ENCODE results near the gene SMARCAD1. TPM values are rescaled to one million over a fixed set of nuclear protein-coding genes. Genes with fewer than 3 reads are reported as not detected.

SMARCAD1 gene
- total RNA-seq, 1 donor, result 38.7 TPM

DNA sequence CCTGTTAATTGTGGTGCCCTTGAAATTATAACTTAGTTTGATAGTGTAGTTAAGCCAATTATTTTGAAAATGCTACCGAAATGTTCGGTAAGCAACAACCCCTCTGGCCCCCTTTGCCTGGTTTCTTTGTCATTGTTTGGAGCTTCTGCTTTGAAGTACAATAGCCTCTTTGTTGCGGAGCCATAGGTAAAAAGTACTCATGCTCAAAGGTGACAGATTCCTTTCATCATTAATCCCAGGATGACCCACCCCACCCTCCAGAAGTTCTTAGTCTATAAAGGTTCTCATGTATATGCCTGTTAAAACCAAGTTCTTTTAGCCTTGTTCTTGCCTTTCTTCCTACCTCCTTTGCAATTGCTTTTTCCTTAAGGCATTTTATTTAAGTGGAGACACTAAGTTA, 42.4 kb upstream of the SMARCAD1 start:
- no peaks in the 10 kb centered on the region for H4K20me1 ChIP-seq (ENCODE audit: insufficient read depth, low read length)
- no peaks in the 10 kb centered on the region for H3K4me1 ChIP-seq (ENCODE audit: insufficient read depth, low read length)
- no peaks in the 10 kb centered on the region for H3K9me3 ChIP-seq (ENCODE audit: low read depth, low read length)
- no peak overlapping the region for H3K4me3 ChIP-seq (ENCODE audit: insufficient read depth, low read length)
- H2AFZ ChIP-seq (ENCODE audit: low read length), result no peak overlapping the region
- H3K79me2 ChIP-seq (ENCODE audit: insufficient read depth, low read length), result no peaks in the 10 kb centered on the region
- no peak for DNase-seq (ENCODE audit: insufficient read length, low spot score, missing footprints)
- no peaks in the 10 kb centered on the region for H3K27me3 ChIP-seq (ENCODE audit: insufficient read depth, low read length)
- TF ChIP-seq, protein P1, sequence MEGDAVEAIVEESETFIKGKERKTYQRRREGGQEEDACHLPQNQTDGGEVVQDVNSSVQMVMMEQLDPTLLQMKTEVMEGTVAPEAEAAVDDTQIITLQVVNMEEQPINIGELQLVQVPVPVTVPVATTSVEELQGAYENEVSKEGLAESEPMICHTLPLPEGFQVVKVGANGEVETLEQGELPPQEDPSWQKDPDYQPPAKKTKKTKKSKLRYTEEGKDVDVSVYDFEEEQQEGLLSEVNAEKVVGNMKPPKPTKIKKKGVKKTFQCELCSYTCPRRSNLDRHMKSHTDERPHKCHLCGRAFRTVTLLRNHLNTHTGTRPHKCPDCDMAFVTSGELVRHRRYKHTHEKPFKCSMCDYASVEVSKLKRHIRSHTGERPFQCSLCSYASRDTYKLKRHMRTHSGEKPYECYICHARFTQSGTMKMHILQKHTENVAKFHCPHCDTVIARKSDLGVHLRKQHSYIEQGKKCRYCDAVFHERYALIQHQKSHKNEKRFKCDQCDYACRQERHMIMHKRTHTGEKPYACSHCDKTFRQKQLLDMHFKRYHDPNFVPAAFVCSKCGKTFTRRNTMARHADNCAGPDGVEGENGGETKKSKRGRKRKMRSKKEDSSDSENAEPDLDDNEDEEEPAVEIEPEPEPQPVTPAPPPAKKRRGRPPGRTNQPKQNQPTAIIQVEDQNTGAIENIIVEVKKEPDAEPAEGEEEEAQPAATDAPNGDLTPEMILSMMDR (IDR thresholded peaks at IDR 0.05; ENCODE audit: extremely low read depth, low read depth, low read length), result no peak
- H3K4me2 ChIP-seq (ENCODE audit: insufficient read depth, low read length), result no peak overlapping the region
- no peaks in the 10 kb centered on the region for H3K36me3 ChIP-seq (ENCODE audit: insufficient read depth, low read length)
- H3K27ac ChIP-seq (ENCODE audit: low read depth, low read length), result no peak overlapping the region

DNA sequence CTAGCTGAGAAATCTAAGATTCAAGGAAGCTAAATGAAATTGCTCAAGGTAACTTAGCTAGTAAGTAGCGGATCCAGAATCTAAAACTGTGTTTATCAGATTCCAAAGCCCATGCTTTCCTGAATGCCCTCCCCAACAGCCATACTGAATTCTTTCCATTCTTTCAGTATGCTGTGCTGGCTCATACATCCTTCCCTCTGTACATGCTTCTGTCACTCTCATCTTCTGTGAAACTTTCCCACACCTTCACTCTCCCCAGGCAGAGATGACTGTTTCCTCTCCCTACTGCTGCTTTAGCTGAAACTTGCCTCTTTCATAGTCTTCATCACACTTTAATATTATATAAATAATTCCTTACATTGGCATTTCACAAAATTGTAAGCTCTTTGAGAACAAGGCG, 39.3 kb upstream of the SMARCAD1 start:
- Histone ChIP-seq H3K79me2 (ENCODE audit: insufficient read depth, low read length) (no peaks in the 10 kb centered on the region), H3K9me3 (ENCODE audit: low read depth, low read length) (no peaks in the 10 kb centered on the region), H3K4me1 (ENCODE audit: insufficient read depth, low read length) (no peaks in the 10 kb centered on the region), H2AFZ (ENCODE audit: low read length) (no peak overlapping the region), H3K4me2 (ENCODE audit: insufficient read depth, low read length) (no peak overlapping the region), H3K27me3 (ENCODE audit: insufficient read depth, low read length) (no peaks in the 10 kb centered on the region), H3K36me3 (ENCODE audit: insufficient read depth, low read length) (no peaks in the 10 kb centered on the region), H4K20me1 (ENCODE audit: insufficient read depth, low read length) (no peaks in the 10 kb centered on the region), H3K27ac (ENCODE audit: low read depth, low read length) (no peak overlapping the region), H3K4me3 (ENCODE audit: insufficient read depth, low read length) (no peak overlapping the region)
- peak; percentile 69 for DNase-seq (ENCODE audit: insufficient read length, low spot score, missing footprints)
- TF ChIP-seq, protein P1 (IDR thresholded peaks at IDR 0.05; ENCODE audit: extremely low read depth, low read depth, low read length), result no peak

DNA sequence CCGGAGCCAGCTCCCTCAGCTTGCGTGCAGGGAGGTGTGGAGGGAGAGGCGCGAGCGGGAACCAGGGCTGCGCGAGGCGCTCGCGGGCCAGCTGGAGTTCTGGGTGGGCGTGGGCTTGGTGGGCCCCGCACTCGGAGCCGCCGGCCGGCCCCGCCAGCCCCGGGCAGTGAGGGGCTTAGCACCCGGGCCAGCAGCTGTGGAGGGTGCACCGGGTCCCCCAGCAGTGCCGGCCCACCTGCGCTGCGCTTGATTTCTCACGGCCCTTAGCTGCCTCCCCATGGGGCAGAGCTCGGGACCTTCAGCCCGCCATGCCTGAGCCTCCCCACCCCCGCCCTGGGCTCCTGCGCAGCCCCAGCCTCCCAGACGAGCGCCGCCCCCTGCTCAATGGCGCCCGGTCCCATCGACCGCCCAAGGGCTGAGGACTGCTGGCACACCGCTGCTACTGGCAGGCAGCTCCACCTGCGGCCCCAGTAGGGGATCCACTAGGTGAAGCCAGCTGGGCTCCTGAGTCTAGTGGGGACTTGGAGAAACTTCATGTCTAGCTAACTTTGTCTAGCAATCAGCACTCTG, 37.8 kb upstream of the SMARCAD1 start:
- Histone ChIP-seq H2AFZ (ENCODE audit: low read length) (no peak overlapping the region), H3K27ac (ENCODE audit: low read depth, low read length) (no peak overlapping the region), H3K27me3 (ENCODE audit: insufficient read depth, low read length) (no peaks in the 10 kb centered on the region), H3K4me3 (ENCODE audit: insufficient read depth, low read length) (no peak overlapping the region), H3K36me3 (ENCODE audit: insufficient read depth, low read length) (no peaks in the 10 kb centered on the region), H4K20me1 (ENCODE audit: insufficient read depth, low read length) (no peaks in the 10 kb centered on the region), H3K4me2 (ENCODE audit: insufficient read depth, low read length) (no peak overlapping the region), H3K9me3 (ENCODE audit: low read depth, low read length) (no peaks in the 10 kb centered on the region), H3K4me1 (ENCODE audit: insufficient read depth, low read length) (no peaks in the 10 kb centered on the region), H3K79me2 (ENCODE audit: insufficient read depth, low read length) (no peaks in the 10 kb centered on the region)
- TF ChIP-seq, protein P1 (IDR thresholded peaks at IDR 0.05; ENCODE audit: extremely low read depth, low read depth, low read length), result no peak
- no peak for DNase-seq (ENCODE audit: insufficient read length, low spot score, missing footprints)

DNA sequence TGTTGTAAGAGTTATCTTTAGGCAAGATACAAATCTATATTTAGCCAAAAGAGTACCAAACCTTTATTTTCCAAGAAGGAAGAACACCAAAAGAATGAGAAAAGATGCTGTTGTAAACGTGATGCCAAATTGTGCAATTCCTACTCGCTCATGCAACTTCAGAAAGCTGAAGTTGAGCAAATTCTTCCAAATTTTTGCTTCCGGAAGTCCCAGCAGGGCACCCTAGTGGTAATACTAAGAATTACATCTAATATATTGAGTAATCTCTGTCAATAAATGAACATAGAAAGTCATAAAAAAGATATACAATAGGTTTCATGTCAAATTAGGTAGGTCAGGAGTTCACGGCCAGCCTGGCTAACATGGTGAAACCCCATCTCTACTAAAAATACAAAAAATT, 36.0 kb upstream of the SMARCAD1 start:
- H3K27me3 ChIP-seq (ENCODE audit: insufficient read depth, low read length), result no peaks in the 10 kb centered on the region
- H3K36me3 ChIP-seq (ENCODE audit: insufficient read depth, low read length), result no peaks in the 10 kb centered on the region
- H3K4me3 ChIP-seq (ENCODE audit: insufficient read depth, low read length), result no peak overlapping the region
- H3K4me1 ChIP-seq (ENCODE audit: insufficient read depth, low read length), result no peaks in the 10 kb centered on the region
- no peak overlapping the region for H3K4me2 ChIP-seq (ENCODE audit: insufficient read depth, low read length)
- no peaks in the 10 kb centered on the region for H3K79me2 ChIP-seq (ENCODE audit: insufficient read depth, low read length)
- TF ChIP-seq, protein P1 (IDR thresholded peaks at IDR 0.05; ENCODE audit: extremely low read depth, low read depth, low read length), result peak; percentile 48
- no peak overlapping the region for H2AFZ ChIP-seq (ENCODE audit: low read length)
- H4K20me1 ChIP-seq (ENCODE audit: insufficient read depth, low read length), result no peaks in the 10 kb centered on the region
- no peak overlapping the region for H3K27ac ChIP-seq (ENCODE audit: low read depth, low read length)
- peak; percentile 72 for DNase-seq (ENCODE audit: insufficient read length, low spot score, missing footprints)
- H3K9me3 ChIP-seq (ENCODE audit: low read depth, low read length), result no peaks in the 10 kb centered on the region

Data from osteoblast (primary cell).